ENCODE data around the gene PDLIM1. TPM values are rescaled to one million over a fixed set of nuclear protein-coding genes. Genes with fewer than 3 reads are reported as not detected.

PDLIM1 gene
- polyA plus RNA-seq, 1 of the 3 experiments (the other 2 are of a cell fraction): 97.2 TPM

GRCh38 chr10:95273393-95274312 lies 17.1 kb downstream of the PDLIM1 start (continued):
- TF ChIP-seq, protein P1, sequence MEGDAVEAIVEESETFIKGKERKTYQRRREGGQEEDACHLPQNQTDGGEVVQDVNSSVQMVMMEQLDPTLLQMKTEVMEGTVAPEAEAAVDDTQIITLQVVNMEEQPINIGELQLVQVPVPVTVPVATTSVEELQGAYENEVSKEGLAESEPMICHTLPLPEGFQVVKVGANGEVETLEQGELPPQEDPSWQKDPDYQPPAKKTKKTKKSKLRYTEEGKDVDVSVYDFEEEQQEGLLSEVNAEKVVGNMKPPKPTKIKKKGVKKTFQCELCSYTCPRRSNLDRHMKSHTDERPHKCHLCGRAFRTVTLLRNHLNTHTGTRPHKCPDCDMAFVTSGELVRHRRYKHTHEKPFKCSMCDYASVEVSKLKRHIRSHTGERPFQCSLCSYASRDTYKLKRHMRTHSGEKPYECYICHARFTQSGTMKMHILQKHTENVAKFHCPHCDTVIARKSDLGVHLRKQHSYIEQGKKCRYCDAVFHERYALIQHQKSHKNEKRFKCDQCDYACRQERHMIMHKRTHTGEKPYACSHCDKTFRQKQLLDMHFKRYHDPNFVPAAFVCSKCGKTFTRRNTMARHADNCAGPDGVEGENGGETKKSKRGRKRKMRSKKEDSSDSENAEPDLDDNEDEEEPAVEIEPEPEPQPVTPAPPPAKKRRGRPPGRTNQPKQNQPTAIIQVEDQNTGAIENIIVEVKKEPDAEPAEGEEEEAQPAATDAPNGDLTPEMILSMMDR (IDR thresholded peaks at IDR 0.05): no peak
- TF ChIP-seq YY1 (IDR thresholded peaks at IDR 0.05; ENCODE audit: low read depth) (no peak), PBX3 (IDR thresholded peaks at IDR 0.05) (no peak), RAD21 (IDR thresholded peaks at IDR 0.05; ENCODE audit: low read length) (no peak), RXRA (IDR thresholded peaks at IDR 0.05; ENCODE audit: borderline replicate concordance, low read depth) (peak; percentile 45), TCF12 (IDR thresholded peaks at IDR 0.05) (peak; percentile 16; the same call in 1 of the 2 replicates), EP300 (IDR thresholded peaks at IDR 0.05; ENCODE audit: borderline replicate concordance in 1 of 2, low read depth in 1 of 2, low read length in 1 of 2) (0 out of 4 replicates have a peak, but pooled peaks of 1 of the 2 experiments have one; percentile 11), GABPA (IDR thresholded peaks at IDR 0.05; ENCODE audit: low read depth) (no peak), RFX5 (IDR thresholded peaks at IDR 0.05; ENCODE audit: low read length) (no peak), SMC3 (IDR thresholded peaks at IDR 0.05; ENCODE audit: low read depth, low read length) (no peak)
- TF ChIP-seq, protein P2, sequence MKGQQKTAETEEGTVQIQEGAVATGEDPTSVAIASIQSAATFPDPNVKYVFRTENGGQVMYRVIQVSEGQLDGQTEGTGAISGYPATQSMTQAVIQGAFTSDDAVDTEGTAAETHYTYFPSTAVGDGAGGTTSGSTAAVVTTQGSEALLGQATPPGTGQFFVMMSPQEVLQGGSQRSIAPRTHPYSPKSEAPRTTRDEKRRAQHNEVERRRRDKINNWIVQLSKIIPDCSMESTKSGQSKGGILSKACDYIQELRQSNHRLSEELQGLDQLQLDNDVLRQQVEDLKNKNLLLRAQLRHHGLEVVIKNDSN (IDR thresholded peaks at IDR 0.05; ENCODE audit: borderline replicate concordance, low read depth): no peak

DNA sequence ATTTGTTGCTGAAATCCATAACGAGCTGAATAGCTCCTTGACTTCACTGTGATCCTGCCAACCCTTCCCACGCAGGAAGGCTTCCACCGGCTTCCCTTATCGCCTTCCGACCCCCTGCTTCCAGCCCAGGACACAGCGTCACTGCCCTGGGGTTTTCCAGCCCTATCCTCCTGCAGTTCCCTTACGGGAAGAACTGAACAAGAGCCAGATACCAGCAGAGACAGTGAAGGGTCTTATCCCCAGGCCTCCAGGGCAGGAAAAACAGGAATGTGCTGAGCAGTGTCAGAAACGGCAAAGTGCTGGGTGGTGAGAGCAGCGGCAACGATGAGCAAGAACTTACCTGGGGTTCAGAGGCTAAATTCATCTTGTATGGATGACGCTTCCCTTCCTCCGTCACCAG lies 22.4 kb downstream of the PDLIM1 start:
- CTCF ChIA-PET: interaction anchor here (1.1 to 1.6 kb wide), 3 partner anchors 23 to 95 kb away, joined by 3 to 7 read pairs (median 4); no protein-coding TSS in a partner anchor
- Histone ChIP-seq H3K27me3 (ENCODE audit: insufficient read depth) (no peaks in the 10 kb centered on the region), H3K36me3 (replicated peaks in 1 of 2; ENCODE audit: control insufficient read depth in 1 of 2, insufficient read depth in 2 of 2, low read length in 1 of 2) (peaks cover 3 to 29% of the 10 kb centered on the region in 2 experiments), H3K9ac (peak overlapping the region; percentile 14; the same call in 1 of the 2 replicates), H4K20me1 (ENCODE audit: insufficient read depth) (no peaks in the 10 kb centered on the region), H3K4me3 (ENCODE audit: low read depth in 2 of 2, low read length in 1 of 2) (no peak overlapping the region), H3F3A (replicated peaks; ENCODE audit: insufficient read depth) (peaks cover 1% of the 10 kb centered on the region), H3K4me1 (ENCODE audit: control insufficient read depth in 1 of 2, insufficient read depth in 2 of 2, low read depth in 1 of 2, low read length in 1 of 2) (peaks cover 8 to 10% of the 10 kb centered on the region in 2 experiments; a peak in 2 of 4 replicates), H3K4me2 (no peak overlapping the region), H2AFZ (ENCODE audit: low read depth) (no peak overlapping the region), H3K27ac (ENCODE audit: low read depth in 2 of 2, low read length in 1 of 2) (peak overlapping the region in 1 of 2 experiments; percentile 84; a peak in 2 of 4 replicates), H3K9me3 (no peaks in the 10 kb centered on the region), H3K9me2 (no peaks in the 10 kb centered on the region), H3K79me2 (ENCODE audit: insufficient read depth) (peaks cover 32% of the 10 kb centered on the region; the same call in 1 of the 2 replicates)
- WGBS (ENCODE audit: low lambda C conversion rate): 72% methylated on average over 12 of the region's 12 CpGs
- DNase-seq: peak; percentile 53
- no peak for TF ChIP-seq PBX3 (IDR thresholded peaks at IDR 0.05)
- no peak for TF ChIP-seq FOXM1 (IDR thresholded peaks at IDR 0.05; ENCODE audit: low read depth)
- POLR2A ChIA-PET: no interaction called here

All from SK-N-SH (cell line).